Transverse colon (tissue), 4 donors: Measurements from ENCODE around the gene VPS41. TPM values are rescaled to one million over a fixed set of nuclear protein-coding genes. Genes with fewer than 3 reads are reported as not detected.

Experiments
- DNase-seq: peaks from one replicate; pipeline ENCODE4 v3.0.0-alpha.2; 2019
- H3K27ac ChIP-seq, 4 donors: fragments of 200-600 bp; sonication (generic); 2 replicates each; pipeline ENCODE4 v1.5.1; 2016 to 2018; ENCODE audit warnings: inconsistent platforms in 4 of 4
- H3K27me3 ChIP-seq: fragments of 200-600 bp; sonication (generic); 2 replicates; pipeline ENCODE4 v1.5.1; 2017; ENCODE audit warnings: inconsistent platforms
- H3K36me3 ChIP-seq, 4 donors: fragments of 200-600 bp; sonication (generic); 2 replicates each; pipeline ENCODE4 v1.5.1; 2017 to 2019; ENCODE audit warnings: inconsistent platforms in 4 of 4
- H3K4me1 ChIP-seq, 4 donors: fragments of 200-600 bp; sonication (generic); 2 replicates each; pipeline ENCODE4 v1.5.1; 2017 to 2020; ENCODE audit warnings: inconsistent platforms in 4 of 4
- H3K4me3 ChIP-seq, 4 donors: fragments of 200-600 bp; sonication (generic); 1 replicate in 1 of 4; 2 replicates in 3 of 4; pipeline versions ENCODE4 v1.5.1 to v1.6.1; 2017 to 2019; ENCODE audit warnings: inconsistent platforms in 4 of 4
- H3K9me3 ChIP-seq, 2 donors: fragments of 200-600 bp; sonication (generic); 2 replicates each; pipeline ENCODE4 v1.5.1; 2017 to 2019; ENCODE audit warnings: inconsistent platforms in 2 of 2
- CTCF ChIP-seq, 5 experiments: fragments of 200-600 bp in 3 of 5; fragments of 450-650 bp in 2 of 5; sonication (generic) in 3 of 5; IDR thresholded peaks; 1 replicate in 2 of 5; 2 replicates in 3 of 5; pipeline ENCODE4 v1.5.1; 2016 to 2017; ENCODE audit warnings: antibody characterized with exemption in 5 of 5, inconsistent platforms in 3 of 5, mild to moderate bottlenecking in 2 of 5, moderate library complexity in 1 of 5
- EP300 ChIP-seq: sonication (generic); formaldehyde crosslinking; IDR thresholded peaks from one replicate; pipeline ENCODE4 v1.6.1; 2017; ENCODE audit warnings: antibody characterized with exemption, low read depth
- POLR2A ChIP-seq: fragments of 450-650 bp; IDR thresholded peaks from one replicate; pipeline ENCODE4 v1.6.1; 2016; ENCODE audit warnings: antibody characterized with exemption, mild to moderate bottlenecking, moderate library complexity
- POLR2AphosphoS5 ChIP-seq, 3 donors: sonication (generic); formaldehyde crosslinking; IDR thresholded peaks; one replicate each; pipeline ENCODE4 v1.6.1; 2016; ENCODE audit warnings: antibody characterized with exemption in 3 of 3
- WGBS, 2 donors: methylation state at CpG; one replicate each; pipeline ENCODE4 v1.1.5; 2018; ENCODE audit warnings: low coverage in 1 of 2; 5-methylcytosine and 5-hydroxymethylcytosine counted together
- in situ Hi-C, 4 donors: fragments of 200-750 bp; cut with MboI; loops; one replicate each; pipeline versions ENCODE4 v1.15.0 to v1.15.1; 2017; ENCODE audit warnings: low sequenced_read_pairs in 3 of 4, low pct_ligation_motif_present in 1 of 4, low pct_unique_long_range_greater_than_20kb in 1 of 4
- intact Hi-C: fragments of 100-400 bp; cut with DNase I; formaldehyde crosslinking; loops from one replicate; pipeline ENCODE4 v1.15.1; 2023; ENCODE audit warnings: low total_unique reads
- total RNA-seq, 4 donors: library from RNA; depleted of rRNA; stranded (reverse); fragments of >200 nt; gene quantifications; one replicate each; pipeline ENCODE4 v1.1.0, GENCODE V29; 2016

Gene VPS41
- total RNA-seq, 4 donors from 2014 or later, result 26.9 to 35.1 (median 29.2) TPM

DNA sequence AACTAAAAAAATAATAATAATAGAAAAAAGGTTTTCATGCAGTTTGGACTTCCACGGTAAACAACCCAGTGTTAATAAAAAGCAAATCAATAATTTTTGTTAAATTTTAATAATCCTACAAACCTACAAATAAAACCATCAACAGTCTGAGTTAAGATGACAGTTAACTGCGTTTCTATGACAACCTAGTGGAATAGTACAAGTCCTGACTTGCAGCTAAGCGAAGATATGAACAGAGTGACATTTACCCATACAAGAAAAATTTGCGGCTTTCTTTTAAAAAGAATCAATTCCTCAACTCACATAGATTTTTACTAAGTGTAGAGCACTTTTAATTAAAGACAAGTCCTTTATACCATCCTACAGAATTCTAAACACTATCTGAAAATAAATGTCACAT, 35.6 kb downstream of the VPS41 start:
- peaks cover 0 to under 1% (median 0%) of the 10 kb centered on the region in 4 donors for H3K36me3 ChIP-seq
- H3K4me1 ChIP-seq, result peaks cover 0 to 5% (median 0%) of the 10 kb centered on the region in 4 donors
- H3K27ac ChIP-seq, result no peak overlapping the region
- in situ Hi-C loops, result no loop called here
- H3K9me3 ChIP-seq, result no peaks in the 10 kb centered on the region
- no peak for DNase-seq
- TF ChIP-seq POLR2AphosphoS5 (IDR thresholded peaks at IDR 0.05) (no peak), CTCF (IDR thresholded peaks at IDR 0.05) (no peak), POLR2A (no peak), EP300 (no peak)
- H3K4me3 ChIP-seq, result no peak overlapping the region
- WGBS, 2 donors, result 97 to 100% methylated on average over 4 of the region's 4 CpGs
- intact Hi-C loops, result no loop called here
- H3K27me3 ChIP-seq, result no peaks in the 10 kb centered on the region

DNA sequence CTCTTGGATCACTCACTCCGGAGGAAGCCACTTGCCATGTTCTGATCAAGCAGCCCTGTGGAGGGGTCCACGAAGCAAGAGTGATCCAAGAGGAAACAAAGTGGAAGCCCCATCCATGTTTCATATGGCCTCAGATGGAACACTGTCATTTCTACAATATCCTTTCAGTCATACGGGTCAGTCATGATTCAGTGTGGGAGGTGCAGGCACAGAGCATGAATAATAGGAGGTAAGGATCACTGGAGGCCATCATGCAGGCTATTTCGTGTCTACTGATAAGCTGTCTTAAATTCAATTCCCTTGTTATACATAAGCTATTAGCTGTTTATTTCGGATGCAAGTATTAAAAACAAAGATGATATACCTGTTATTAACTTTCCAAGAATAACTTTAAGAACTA, 36.8 kb downstream of the VPS41 start:
- Histone ChIP-seq H3K4me1 (peaks cover 0 to 5% (median 0%) of the 10 kb centered on the region in 4 donors), H3K27me3 (no peaks in the 10 kb centered on the region), H3K9me3 (no peaks in the 10 kb centered on the region), H3K36me3 (peaks cover 0 to 13% (median 2%) of the 10 kb centered on the region in 4 donors), H3K27ac (no peak overlapping the region), H3K4me3 (no peak overlapping the region)
- DNase-seq, result no peak
- in situ Hi-C loops (no loop called here), intact Hi-C loops (no loop called here)
- 90 to 100% methylated on average over 2 to 5 of the region's 5 CpGs for WGBS, 2 donors
- TF ChIP-seq EP300, result no peak
- TF ChIP-seq POLR2A, result no peak
- TF ChIP-seq POLR2AphosphoS5 (IDR thresholded peaks at IDR 0.05), result no peak
- no peak for TF ChIP-seq CTCF (IDR thresholded peaks at IDR 0.05)

- Histone ChIP-seq H3K36me3 (peaks cover 0 to 22% (median 3%) of the 10 kb centered on the region in 4 donors), H3K4me3 (no peak overlapping the region), H3K27me3 (no peaks in the 10 kb centered on the region), H3K27ac (no peak overlapping the region), H3K9me3 (no peaks in the 10 kb centered on the region), H3K4me1 (no peaks in the 10 kb centered on the region)
- in situ Hi-C loops, result no loop called here
- no peak for DNase-seq
- WGBS, 2 donors, result 89 to 92% methylated on average over 1 to 3 of the region's 3 CpGs
- intact Hi-C loops, result no loop called here
- no peak for TF ChIP-seq CTCF (IDR thresholded peaks at IDR 0.05)
- no peak for TF ChIP-seq EP300
- no peak for TF ChIP-seq POLR2AphosphoS5 (IDR thresholded peaks at IDR 0.05)
- no peak for TF ChIP-seq POLR2A
These were observed 38.8 kb downstream of the VPS41 start for GRCh38 chr7:38870147-38870546.

GRCh38 chr7:38863601-38864291, 45.2 kb downstream of the VPS41 start:
- no peak overlapping the region for H3K27ac ChIP-seq
- H3K4me1 ChIP-seq, result peaks cover 0 to 1% (median under 1%) of the 10 kb centered on the region in 4 donors
- no peaks in the 10 kb centered on the region for H3K9me3 ChIP-seq
- peaks cover 0 to 22% (median 3%) of the 10 kb centered on the region in 4 donors for H3K36me3 ChIP-seq
- DNase-seq, result no peak
- H3K4me3 ChIP-seq, result no peak overlapping the region
- intact Hi-C loops, result no loop called here
- H3K27me3 ChIP-seq, result no peaks in the 10 kb centered on the region
- WGBS, 2 donors, result 85 to 91% methylated on average over 7 of the region's 7 CpGs
- in situ Hi-C loops, result no loop called here
- TF ChIP-seq CTCF (IDR thresholded peaks at IDR 0.05) (no peak), POLR2A (no peak), POLR2AphosphoS5 (IDR thresholded peaks at IDR 0.05) (no peak), EP300 (no peak)
